Dermis lymphatic vessel endothelial cell (primary cell): ENCODE data around the gene PTPN20. TPM values are rescaled to one million over a fixed set of nuclear protein-coding genes. Genes with fewer than 3 reads are reported as not detected.

Source experiments
- total RNA-seq: library from RNA; depleted of rRNA; stranded (reverse); fragments of >200 nt; gene quantifications from 2 replicates; pipeline ENCODE4 v1.2.1, GENCODE V29; 2014

The PTPN20 gene, protein sequence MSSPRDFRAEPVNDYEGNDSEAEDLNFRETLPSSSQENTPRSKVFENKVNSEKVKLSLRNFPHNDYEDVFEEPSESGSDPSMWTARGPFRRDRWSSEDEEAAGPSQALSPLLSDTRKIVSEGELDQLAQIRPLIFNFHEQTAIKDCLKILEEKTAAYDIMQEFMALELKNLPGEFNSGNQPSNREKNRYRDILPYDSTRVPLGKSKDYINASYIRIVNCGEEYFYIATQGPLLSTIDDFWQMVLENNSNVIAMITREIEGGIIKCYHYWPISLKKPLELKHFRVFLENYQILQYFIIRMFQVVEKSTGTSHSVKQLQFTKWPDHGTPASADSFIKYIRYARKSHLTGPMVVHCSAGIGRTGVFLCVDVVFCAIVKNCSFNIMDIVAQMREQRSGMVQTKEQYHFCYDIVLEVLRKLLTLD
- total RNA-seq = 0.11 TPM in 1 of 2 replicates, not detected in the other

DNA sequence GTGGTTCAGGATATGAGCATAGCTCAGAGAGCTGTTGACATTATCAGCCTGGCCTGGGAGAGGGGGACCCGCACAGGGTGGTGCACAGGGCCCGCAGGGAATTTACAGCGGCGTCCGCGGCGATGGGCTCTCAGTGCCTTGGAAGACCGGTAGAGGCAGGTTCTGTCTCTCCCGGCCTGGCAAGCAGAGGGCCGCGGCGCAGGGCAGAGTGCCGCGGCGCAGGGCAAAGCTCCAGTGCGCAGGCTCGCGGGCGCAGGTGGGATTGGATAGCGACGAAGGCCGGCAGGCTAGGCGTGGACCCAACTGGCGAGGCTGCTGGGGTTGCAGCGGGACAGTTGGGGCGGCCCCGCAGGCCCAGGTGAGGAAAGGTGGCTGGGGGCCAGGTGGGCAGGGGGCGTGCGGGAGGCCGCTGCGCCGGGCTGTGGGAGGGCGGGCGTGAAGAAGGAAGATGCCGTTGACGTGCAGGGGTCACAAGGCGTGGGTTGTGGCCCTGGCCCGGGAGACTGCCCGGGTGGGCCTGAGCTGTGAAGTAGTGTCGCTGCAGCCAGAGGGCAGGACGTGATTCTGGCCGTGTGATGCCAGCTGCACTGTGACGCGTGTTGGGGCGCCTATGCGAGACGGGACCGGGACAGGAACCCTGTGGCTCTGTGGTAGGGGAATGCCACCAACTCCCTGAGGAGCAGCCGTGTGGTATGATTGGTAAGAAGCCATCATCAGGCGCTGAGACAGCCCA is at the start of gene PTPN20:
Gene PTPN20, plus strand, starts transcription at position 285 of the 733 bp plus-strand sequence. CDS start 21,072 bp downstream, outside the sequence.

